Measurements from ENCODE around the gene IPP.

Gene IPP

GRCh38 chr1:45687754-45688740 is 62.4 kb downstream of the IPP start, which contains the start of gene TMEM69 (continued):
- TF ChIP-seq TSHZ1 (tag by site-specific recombination; IDR thresholded peaks at IDR 0.05; ENCODE audit: borderline replicate concordance) (no peak), IKZF3 (tag by site-specific recombination; IDR thresholded peaks at IDR 0.05) (0 out of 2 replicates have a peak, but pooled peaks have one; percentile 45), ZNF449 (tag by site-specific recombination; IDR thresholded peaks at IDR 0.05) (no peak), ZNF488 (tag by site-specific recombination; IDR thresholded peaks at IDR 0.05) (no peak), ZNF785 (tag by site-specific recombination; IDR thresholded peaks at IDR 0.05) (no peak), KLF8 (tag by site-specific recombination; IDR thresholded peaks at IDR 0.05) (peak; percentile 89), ZNF416 (tag by site-specific recombination; IDR thresholded peaks at IDR 0.05) (no peak), ZNF701 (tag by site-specific recombination; IDR thresholded peaks at IDR 0.05) (no peak), SP7 (tag by site-specific recombination; IDR thresholded peaks at IDR 0.05) (peak; percentile 76), ZNF2 (tag by site-specific recombination; IDR thresholded peaks at IDR 0.05) (peak; percentile 83; the same call in 1 of the 2 replicates), ZNF26 (tag by site-specific recombination; IDR thresholded peaks at IDR 0.05) (no peak), ZNF837 (tag by site-specific recombination; IDR thresholded peaks at IDR 0.05) (no peak), ZNF600 (tag by site-specific recombination; IDR thresholded peaks at IDR 0.05) (peak; percentile 44), KLF1 (tag by site-specific recombination; IDR thresholded peaks at IDR 0.05) (no peak), ZNF214 (tag by site-specific recombination; IDR thresholded peaks at IDR 0.05; ENCODE audit: borderline replicate concordance) (no peak), ZNF302 (tag by site-specific recombination; IDR thresholded peaks at IDR 0.05; ENCODE audit: low read depth) (no peak), ZNF704 (tag by site-specific recombination; IDR thresholded peaks at IDR 0.05) (no peak), ZNF544 (tag by site-specific recombination; IDR thresholded peaks at IDR 0.05) (no peak), ZNF518A (tag by site-specific recombination; conservative IDR thresholded peaks at IDR 0.05; ENCODE audit: low read depth) (peak; percentile 84), AEBP2 (tag by site-specific recombination; IDR thresholded peaks at IDR 0.05; ENCODE audit: borderline replicate concordance) (no peak), ZBTB7A (tag by site-specific recombination; IDR thresholded peaks at IDR 0.05; ENCODE audit: low read depth) (peak; percentile 46; the same call in 1 of the 2 replicates), ZNF140 (tag by site-specific recombination; IDR thresholded peaks at IDR 0.05) (no peak), ZNF76 (tag by site-specific recombination; IDR thresholded peaks at IDR 0.05; ENCODE audit: borderline replicate concordance, low read depth) (peak; percentile 89)

Measured in HEK293 (cell line).